VCaP (cell line): ENCODE measurements around the gene ABHD10.

ENCODE experiments used
- H3K27ac ChIP-seq: fragments of 450-650 bp; 2 replicates; pipeline ENCODE4 v1.5.1; 2017
- CTCF ChIP-seq: fragments of 450-650 bp; conservative IDR thresholded peaks from 2 replicates; pipeline ENCODE4 v1.5.1; 2017; ENCODE audit warnings: mild to moderate bottlenecking, moderate library complexity

ABHD10 gene

GRCh38 chr3:112019716-112020115 is 40.9 kb downstream of the ABHD10 start:
- TF ChIP-seq CTCF = no peak
- no peak overlapping the region for H3K27ac ChIP-seq

GRCh38 chr3:112020674-112021085 is 41.9 kb downstream of the ABHD10 start:
- TF ChIP-seq CTCF = no peak
- H3K27ac ChIP-seq = no peak overlapping the region

- TF ChIP-seq CTCF = no peak
- no peak overlapping the region for H3K27ac ChIP-seq
Observed at GRCh38 chr3:112027142-112027541, 48.3 kb downstream of the ABHD10 start.

- TF ChIP-seq CTCF = no peak
- no peak overlapping the region for H3K27ac ChIP-seq
Observed at GRCh38 chr3:112027826-112028225, 49.0 kb downstream of the ABHD10 start.

GRCh38 chr3:112030901-112031300 is 52.1 kb downstream of the ABHD10 start:
- TF ChIP-seq CTCF = no peak

GRCh38 chr3:112032098-112032731 is 53.4 kb downstream of the ABHD10 start:
- no peak for TF ChIP-seq CTCF
- no peak overlapping the region for H3K27ac ChIP-seq

More at GRCh38 chr3:112030901-112031300, 52.1 kb downstream of the ABHD10 start:
- H3K27ac ChIP-seq = no peak overlapping the region

GRCh38 chr3:112034436-112034835 is 55.6 kb downstream of the ABHD10 start, which contains the start of gene TMPRSS7:
Gene TMPRSS7, plus strand, starts transcription at chr3:112034736. Its CDS starts 110 bp downstream, at chr3:112034846.
- TF ChIP-seq CTCF = no peak
- H3K27ac ChIP-seq = no peak within 1 kb of the TSS
